ENCODE results near the gene FLT4.
"Not testable (repeated sequence)": the region's sequence is repeated elsewhere in the genome, so short reads cannot be mapped to it uniquely, and the experiment has no call there.

The FLT4 gene

GRCh38 chr5:180649297-180650039 lies at the start of gene FLT4:
Gene FLT4, minus strand, starts transcription at chr5:180649600. Its CDS starts 55 bp downstream, at chr5:180649545.
- Mint-ChIP-seq H3K27me3 (ENCODE audit: low read depth) (peaks cover 54% of the 10 kb centered on the region), H3K4me3 (peak within 1 kb of the TSS; percentile 84), H3K36me3 (ENCODE audit: low read depth) (no peaks in the 10 kb centered on the region), H3K27ac (no peak within 1 kb of the TSS), H3K9me3 (no peaks in the 10 kb centered on the region), H3K4me1 (ENCODE audit: low read depth) (peaks cover 4% of the 10 kb centered on the region)

GRCh38 chr5:180699042-180699441 lies 49.6 kb upstream of the FLT4 start:
- Mint-ChIP-seq H3K9me3 (peaks cover 7% of the 10 kb centered on the region), H3K4me3 (no peak overlapping the region), H3K4me1 (ENCODE audit: low read depth) (no peaks in the 10 kb centered on the region), H3K27ac (no peak overlapping the region), H3K36me3 (ENCODE audit: low read depth) (no peaks in the 10 kb centered on the region), H3K27me3 (ENCODE audit: low read depth) (peaks cover 10% of the 10 kb centered on the region)

- H3K9me3 Mint-ChIP-seq = peaks cover 4% of the 10 kb centered on the region
- no peak overlapping the region for H3K4me3 Mint-ChIP-seq
- peaks cover 9% of the 10 kb centered on the region for H3K27me3 Mint-ChIP-seq (ENCODE audit: low read depth)
- no peak overlapping the region for H3K27ac Mint-ChIP-seq
- peaks cover 1% of the 10 kb centered on the region for H3K36me3 Mint-ChIP-seq (ENCODE audit: low read depth)
- no peaks in the 10 kb centered on the region for H3K4me1 Mint-ChIP-seq (ENCODE audit: low read depth)
Measured at GRCh38 chr5:180696116-180696515, 46.7 kb upstream of the FLT4 start.

GRCh38 chr5:180692429-180692828 lies 43.0 kb upstream of the FLT4 start:
- Mint-ChIP-seq H3K4me1 (ENCODE audit: low read depth) (peaks cover 20% of the 10 kb centered on the region), H3K4me3 (no peak overlapping the region), H3K36me3 (ENCODE audit: low read depth) (peaks cover 1% of the 10 kb centered on the region), H3K9me3 (no peaks in the 10 kb centered on the region), H3K27ac (no peak overlapping the region), H3K27me3 (ENCODE audit: low read depth) (peaks cover 9% of the 10 kb centered on the region)

DNA sequence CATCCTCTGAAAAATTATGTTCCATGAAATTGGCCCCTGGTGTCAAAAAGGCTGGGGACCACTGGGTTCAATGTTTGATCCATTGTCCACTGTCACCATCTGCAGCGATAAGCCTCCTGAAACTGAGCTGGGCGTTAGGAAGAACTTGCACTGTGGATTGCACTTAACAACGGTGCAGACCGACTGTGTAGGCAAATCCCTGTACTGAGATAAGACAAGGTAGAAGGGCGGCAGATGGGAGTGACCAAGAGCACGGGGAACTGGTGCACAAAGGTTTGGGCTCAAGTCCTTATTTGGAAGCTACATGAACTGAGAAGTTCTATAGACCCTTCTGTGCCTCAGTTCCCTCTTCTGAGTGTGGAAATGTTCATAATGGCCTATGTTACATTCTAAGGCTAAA lies 41.6 kb upstream of the FLT4 start:
- Mint-ChIP-seq H3K27ac (no peak overlapping the region), H3K4me1 (ENCODE audit: low read depth) (peaks cover 20% of the 10 kb centered on the region), H3K4me3 (no peak overlapping the region), H3K9me3 (no peaks in the 10 kb centered on the region), H3K36me3 (ENCODE audit: low read depth) (peaks cover 1% of the 10 kb centered on the region), H3K27me3 (ENCODE audit: low read depth) (peaks cover 9% of the 10 kb centered on the region)

DNA sequence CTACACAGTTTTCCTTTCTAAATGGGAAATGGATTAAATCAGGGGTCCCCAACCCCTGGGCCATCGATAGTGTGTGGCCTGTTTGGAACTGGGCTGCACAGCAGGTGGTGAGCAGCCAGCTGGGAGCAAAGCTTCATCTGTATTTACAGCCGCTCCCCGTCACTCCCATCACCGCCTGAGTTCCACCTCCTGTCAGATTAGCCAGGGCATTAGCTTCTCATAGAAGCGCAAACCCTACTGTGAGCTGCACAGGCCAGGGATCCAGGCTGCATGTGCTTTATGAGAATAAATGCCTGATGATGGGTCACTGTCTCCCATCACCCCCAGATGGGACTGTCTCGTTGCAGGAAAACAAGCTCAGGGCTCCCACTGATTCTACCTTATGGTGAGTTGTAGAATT lies 41.2 kb upstream of the FLT4 start:
- no peak overlapping the region for H3K4me3 Mint-ChIP-seq
- peaks cover 9% of the 10 kb centered on the region for H3K27me3 Mint-ChIP-seq (ENCODE audit: low read depth)
- no peaks in the 10 kb centered on the region for H3K9me3 Mint-ChIP-seq
- H3K27ac Mint-ChIP-seq = no peak overlapping the region
- H3K4me1 Mint-ChIP-seq (ENCODE audit: low read depth) = peaks cover 20% of the 10 kb centered on the region
- peaks cover 1% of the 10 kb centered on the region for H3K36me3 Mint-ChIP-seq (ENCODE audit: low read depth)

- H3K27me3 Mint-ChIP-seq (ENCODE audit: low read depth) = peaks cover 11% of the 10 kb centered on the region
- peak overlapping the region; percentile 58 for H3K4me3 Mint-ChIP-seq
- peaks cover 1% of the 10 kb centered on the region for H3K36me3 Mint-ChIP-seq (ENCODE audit: low read depth)
Measured at GRCh38 chr5:180689775-180690174, 40.4 kb upstream of the FLT4 start.

DNA sequence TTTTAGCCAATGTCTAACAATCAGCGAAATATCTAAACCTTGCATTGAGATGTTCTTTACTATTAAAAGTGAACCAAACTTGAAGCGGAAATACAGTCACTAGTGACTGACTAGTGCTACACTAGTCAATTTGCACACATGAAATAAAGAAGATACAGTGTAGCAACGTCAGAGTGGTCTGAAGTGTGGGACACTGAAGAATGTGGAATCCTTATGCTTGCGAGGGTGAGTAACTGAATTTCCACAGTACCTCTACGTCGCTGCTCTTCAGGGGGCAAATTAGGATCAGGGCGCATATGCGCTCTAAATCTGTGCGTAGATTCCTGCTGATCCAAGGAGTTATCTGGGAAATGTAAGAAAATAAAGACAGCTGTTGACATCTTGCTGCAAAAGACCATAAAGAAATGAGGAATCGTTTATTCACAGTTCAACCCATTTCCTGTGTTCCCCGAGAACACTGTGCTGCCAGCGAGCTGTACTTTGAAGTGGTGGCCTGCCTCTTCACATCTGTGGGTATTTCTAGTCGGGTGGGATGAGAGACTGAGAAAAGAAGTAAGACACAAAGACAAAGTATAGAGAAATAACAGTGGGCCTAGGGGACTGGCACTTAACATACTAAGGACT lies 39.8 kb upstream of the FLT4 start:
- peaks cover 1% of the 10 kb centered on the region for H3K36me3 Mint-ChIP-seq (ENCODE audit: low read depth)
- no peaks in the 10 kb centered on the region for H3K9me3 Mint-ChIP-seq
- peak overlapping the region; percentile 29 for H3K27ac Mint-ChIP-seq
- peaks cover 20% of the 10 kb centered on the region for H3K4me1 Mint-ChIP-seq (ENCODE audit: low read depth)
- peaks cover 7% of the 10 kb centered on the region for H3K27me3 Mint-ChIP-seq (ENCODE audit: low read depth)
- peak overlapping the region; percentile 58 for H3K4me3 Mint-ChIP-seq

More at GRCh38 chr5:180689775-180690174, 40.4 kb upstream of the FLT4 start:
- peak overlapping the region; percentile 29 for H3K27ac Mint-ChIP-seq
- no peaks in the 10 kb centered on the region for H3K9me3 Mint-ChIP-seq
- H3K4me1 Mint-ChIP-seq (ENCODE audit: low read depth) = peaks cover 20% of the 10 kb centered on the region

DNA sequence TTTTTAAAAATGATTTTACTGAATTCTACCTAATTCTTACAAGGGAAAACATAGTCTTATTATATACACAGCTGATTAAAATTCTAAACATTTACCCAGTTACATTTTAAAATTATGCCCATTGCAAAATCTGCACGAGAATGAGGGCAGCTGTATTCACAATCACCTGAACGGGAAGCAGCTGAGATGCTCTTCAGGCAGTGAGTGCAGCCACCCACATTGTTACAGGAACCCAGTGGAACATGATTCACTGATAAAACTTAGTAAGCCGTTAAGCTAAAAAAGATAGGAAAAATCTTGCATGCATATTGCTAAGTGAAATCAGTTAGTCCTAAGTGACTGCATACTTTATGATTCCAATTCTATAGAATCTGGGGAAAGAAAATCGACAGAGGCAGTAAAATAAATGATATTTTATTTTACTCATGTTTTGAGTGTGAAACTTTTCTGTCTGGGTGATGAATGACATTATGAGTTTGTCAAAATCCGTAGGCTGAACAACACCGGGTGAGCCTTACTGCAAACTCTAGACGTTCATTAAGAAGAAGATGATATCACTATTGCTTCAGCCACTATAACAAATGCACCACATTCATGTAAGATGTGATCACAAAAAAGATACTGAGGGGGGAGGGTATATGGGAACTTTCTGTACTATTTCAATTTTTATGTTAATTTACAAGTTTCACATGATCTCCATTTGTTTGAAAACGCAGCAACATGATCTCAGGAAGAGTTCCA lies 39.1 kb upstream of the FLT4 start:
- H3K27ac Mint-ChIP-seq = peak overlapping the region; percentile 29
- peak overlapping the region; percentile 58 for H3K4me3 Mint-ChIP-seq
- H3K9me3 Mint-ChIP-seq = no peaks in the 10 kb centered on the region
- H3K4me1 Mint-ChIP-seq (ENCODE audit: low read depth) = peaks cover 20% of the 10 kb centered on the region
- peaks cover 1% of the 10 kb centered on the region for H3K36me3 Mint-ChIP-seq (ENCODE audit: low read depth)
- peaks cover 6% of the 10 kb centered on the region for H3K27me3 Mint-ChIP-seq (ENCODE audit: low read depth)

DNA sequence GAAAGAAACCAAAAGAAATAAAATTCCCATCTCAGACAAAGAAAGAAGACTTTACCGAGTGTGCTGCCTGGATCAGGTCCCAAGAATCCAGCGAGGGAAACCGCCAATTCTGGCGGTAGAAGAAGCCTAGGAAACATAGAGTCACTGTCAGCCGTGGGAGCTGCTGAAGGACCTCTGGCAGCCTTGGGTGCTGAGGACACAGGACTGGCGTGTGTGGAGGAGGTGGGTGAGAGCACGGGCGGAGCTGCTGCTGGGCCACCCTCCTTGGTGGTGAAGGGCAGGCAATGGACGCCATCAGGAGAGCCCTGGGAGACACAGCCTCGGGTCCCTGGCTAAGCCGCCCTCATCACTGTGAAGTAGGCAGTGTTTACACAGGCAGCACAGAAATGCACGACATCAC lies 37.4 kb upstream of the FLT4 start:
- not testable (repeated sequence) for H3K27ac Mint-ChIP-seq; H3K27me3 Mint-ChIP-seq (ENCODE audit: low read depth); H3K9me3 Mint-ChIP-seq; H3K36me3 Mint-ChIP-seq (ENCODE audit: low read depth); H3K4me3 Mint-ChIP-seq
- H3K4me1 Mint-ChIP-seq (ENCODE audit: low read depth) = peaks cover 22% of the 10 kb centered on the region

GRCh38 chr5:180684623-180685161 lies 35.3 kb upstream of the FLT4 start:
- H3K27me3 Mint-ChIP-seq (ENCODE audit: low read depth) = peaks cover 3% of the 10 kb centered on the region
- H3K27ac Mint-ChIP-seq = no peak overlapping the region
- no peaks in the 10 kb centered on the region for H3K9me3 Mint-ChIP-seq
- peaks cover 15% of the 10 kb centered on the region for H3K4me1 Mint-ChIP-seq (ENCODE audit: low read depth)
- H3K36me3 Mint-ChIP-seq (ENCODE audit: low read depth) = no peaks in the 10 kb centered on the region
- H3K4me3 Mint-ChIP-seq = no peak overlapping the region

DNA sequence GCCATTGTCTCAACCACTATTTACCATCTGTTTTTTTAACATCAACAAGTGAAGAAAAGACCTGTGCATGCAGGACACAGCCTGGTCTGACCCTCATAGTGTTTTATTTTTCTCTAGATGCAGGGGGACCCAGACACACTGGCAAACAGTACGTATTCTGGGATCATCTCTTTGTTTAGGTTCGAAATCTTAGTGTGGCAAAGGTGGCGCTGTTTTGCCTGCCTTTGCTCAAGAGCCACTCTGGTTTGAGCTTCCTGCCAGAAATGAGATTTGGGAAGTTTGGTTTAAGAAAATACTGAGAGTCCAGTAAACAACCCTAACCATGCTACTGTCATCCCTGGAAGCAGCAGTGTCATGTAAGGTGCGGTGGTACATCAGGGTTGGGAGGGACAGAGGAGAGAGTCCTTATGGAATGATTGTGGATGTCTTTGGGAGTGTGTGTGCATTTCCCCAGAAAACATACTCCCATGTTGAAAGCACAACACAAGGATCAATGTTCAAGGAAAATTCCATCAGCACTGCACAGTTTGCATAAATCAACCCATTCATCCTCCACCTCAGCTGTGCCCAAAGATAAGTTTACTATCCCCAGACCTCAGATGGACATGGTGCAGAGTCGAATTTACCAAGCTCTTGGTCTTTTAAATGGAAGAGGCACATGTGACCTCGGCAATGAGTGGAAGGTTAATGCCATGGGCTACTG lies 34.0 kb upstream of the FLT4 start:
- H3K4me1 Mint-ChIP-seq (ENCODE audit: low read depth) = peaks cover 2% of the 10 kb centered on the region

DNA sequence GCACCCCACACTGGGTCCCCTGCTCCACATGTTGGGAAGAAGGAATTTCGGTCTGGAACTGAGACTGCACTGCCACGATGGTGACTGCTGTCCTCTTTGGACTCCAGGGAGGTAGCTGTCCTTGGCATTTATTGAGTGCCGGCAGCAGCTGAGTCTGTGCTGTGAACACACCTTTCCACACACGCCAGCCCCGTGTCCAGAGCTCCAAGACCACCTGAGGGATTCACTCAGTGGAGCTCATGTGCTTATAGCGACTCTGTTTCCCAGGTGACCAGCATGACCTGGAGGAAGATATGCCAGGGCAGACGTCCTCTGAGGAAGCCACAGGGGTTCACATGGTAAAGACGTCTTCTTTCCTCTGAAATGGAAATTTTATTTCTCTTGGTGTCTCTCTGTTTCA lies 33.2 kb upstream of the FLT4 start:
- Mint-ChIP-seq H3K4me3 (no peak overlapping the region), H3K9me3 (no peaks in the 10 kb centered on the region), H3K36me3 (ENCODE audit: low read depth) (no peaks in the 10 kb centered on the region), H3K4me1 (ENCODE audit: low read depth) (peaks cover 2% of the 10 kb centered on the region), H3K27me3 (ENCODE audit: low read depth) (peaks cover 3% of the 10 kb centered on the region), H3K27ac (no peak overlapping the region)

More for the DNA sequence above, 34.0 kb upstream of the FLT4 start:
- H3K27me3 Mint-ChIP-seq (ENCODE audit: low read depth) = peaks cover 3% of the 10 kb centered on the region
- no peaks in the 10 kb centered on the region for H3K36me3 Mint-ChIP-seq (ENCODE audit: low read depth)
- no peak overlapping the region for H3K4me3 Mint-ChIP-seq
- H3K27ac Mint-ChIP-seq = no peak overlapping the region
- H3K9me3 Mint-ChIP-seq = no peaks in the 10 kb centered on the region

DNA sequence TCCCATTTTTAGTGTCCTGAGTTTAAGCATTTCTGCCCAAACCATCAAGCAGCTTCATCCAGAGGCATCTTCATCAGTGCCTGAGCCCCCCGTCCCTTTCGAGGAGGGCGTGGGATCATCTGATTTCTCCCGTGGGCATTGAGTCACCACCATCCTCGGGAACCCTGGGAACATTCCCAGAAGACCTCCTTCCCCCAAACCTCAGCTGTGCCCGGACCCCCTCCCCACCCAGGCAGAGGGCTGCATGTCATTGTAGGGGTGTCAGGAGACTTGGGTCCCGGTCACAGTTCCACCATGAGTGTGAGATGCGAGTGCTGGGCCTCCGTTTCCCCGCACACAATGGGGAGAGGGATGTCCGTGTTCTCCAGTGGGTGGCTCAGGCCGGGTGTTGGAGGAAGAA lies 32.6 kb upstream of the FLT4 start:
- H3K9me3 Mint-ChIP-seq; H3K27me3 Mint-ChIP-seq (ENCODE audit: low read depth); H3K4me1 Mint-ChIP-seq (ENCODE audit: low read depth); H3K4me3 Mint-ChIP-seq; H3K36me3 Mint-ChIP-seq (ENCODE audit: low read depth); H3K27ac Mint-ChIP-seq: not testable (repeated sequence)

Measured in T-helper 1 cell treated with Interleukin-12 subunit alpha and Interleukin-12 subunit beta and Interleukin-4 antibody, amounts not matched to agents 30 μg/mL and 1 μg/mL, for 36 hours (primary cell).